H9 (cell line): ENCODE results near the gene PMIS2. TPM values are rescaled to one million over a fixed set of nuclear protein-coding genes. Genes with fewer than 3 reads are reported as not detected.

Experiments
- DNase-seq: peaks from one replicate; pipeline ENCODE4 v3.0.0-alpha.2; 2017
- H2AFZ ChIP-seq: one replicate; pipeline ENCODE4 v1.6.1; 2013; ENCODE audit warnings: mild to moderate bottlenecking, low read length, control low read depth, moderate library complexity
- H2AK5ac ChIP-seq: 2 replicates; pipeline ENCODE4 v1.6.1; 2013; ENCODE audit warnings: low read length, control low read depth, mixed read lengths; ENCODE audit not compliant: insufficient read length
- H2BK120ac ChIP-seq: one replicate; pipeline ENCODE4 v1.6.1; 2013; ENCODE audit warnings: low read depth, mild to moderate bottlenecking, low read length, control low read depth, inconsistent platforms; ENCODE audit not compliant: poor library complexity, severe bottlenecking
- H2BK12ac ChIP-seq: 2 replicates; pipeline ENCODE4 v1.6.1; 2013; ENCODE audit warnings: low read length, control low read depth, mixed read lengths, low read depth; ENCODE audit not compliant: insufficient read length
- H2BK15ac ChIP-seq: 2 replicates; pipeline ENCODE4 v1.6.1; 2013; ENCODE audit warnings: low read depth, low read length, control low read depth
- H2BK20ac ChIP-seq: one replicate; pipeline ENCODE4 v1.6.1; 2013; ENCODE audit warnings: low read depth, mild to moderate bottlenecking, low read length, control low read depth, inconsistent platforms; ENCODE audit not compliant: poor library complexity, severe bottlenecking
- H2BK5ac ChIP-seq: 2 replicates; pipeline ENCODE4 v1.6.1; 2013; ENCODE audit warnings: low read length, control low read depth, mixed read lengths; ENCODE audit not compliant: insufficient read length
- H3K14ac ChIP-seq: 2 replicates; pipeline ENCODE4 v1.6.1; 2013; ENCODE audit warnings: low read length, control low read depth; ENCODE audit not compliant: insufficient read depth
- H3K18ac ChIP-seq: 2 replicates; pipeline ENCODE4 v1.6.1; 2013; ENCODE audit warnings: low read depth, mild to moderate bottlenecking, mixed read lengths, low read length, control low read depth; ENCODE audit not compliant: insufficient read length
- H3K23ac ChIP-seq: 2 replicates; pipeline ENCODE4 v1.6.1; 2013; ENCODE audit warnings: low read length, control low read depth, mixed read lengths, low read depth; ENCODE audit not compliant: insufficient read length
- H3K23me2 ChIP-seq: 2 replicates; pipeline ENCODE4 v1.6.1; 2013; ENCODE audit warnings: low read depth, mild to moderate bottlenecking, mixed read lengths, low read length, control low read depth; ENCODE audit not compliant: insufficient read length, poor library complexity, severe bottlenecking
- H3K27ac ChIP-seq: 2 replicates; pipeline ENCODE4 v1.5.1; 2013; ENCODE audit warnings: low read length, control low read depth, mixed read lengths, low read depth; ENCODE audit not compliant: insufficient read length
- H3K27me3 ChIP-seq: 2 replicates; pipeline ENCODE4 v1.6.1; 2013; ENCODE audit warnings: low read length, control low read depth, inconsistent platforms; ENCODE audit not compliant: insufficient read depth
- H3K4ac ChIP-seq: 2 replicates; pipeline ENCODE4 v1.6.1; 2013; ENCODE audit warnings: low read depth, mild to moderate bottlenecking, control low read depth, inconsistent platforms, low read length, moderate library complexity
- H3K4me1 ChIP-seq: 2 replicates; pipeline ENCODE4 v1.6.1; 2013; ENCODE audit warnings: low read length, control low read depth, inconsistent platforms; ENCODE audit not compliant: insufficient read depth
- H3K4me2 ChIP-seq: 2 replicates; pipeline ENCODE4 v1.6.1; 2013; ENCODE audit warnings: low read length, control low read depth, mixed read lengths; ENCODE audit not compliant: insufficient read length, insufficient read depth
- H3K56ac ChIP-seq: 2 replicates; pipeline ENCODE4 v1.6.1; 2013; ENCODE audit warnings: low read depth, mild to moderate bottlenecking, mixed read lengths, low read length, control low read depth; ENCODE audit not compliant: insufficient read length
- H3K79me1 ChIP-seq: 2 replicates; pipeline ENCODE4 v1.6.1; 2013; ENCODE audit warnings: low read depth, mild to moderate bottlenecking, moderate library complexity, low read length, control low read depth, inconsistent platforms; ENCODE audit not compliant: insufficient read depth, poor library complexity, severe bottlenecking
- H3K79me2 ChIP-seq: 2 replicates; pipeline ENCODE4 v1.6.1; 2013; ENCODE audit warnings: low read length, control low read depth, inconsistent platforms; ENCODE audit not compliant: insufficient read depth
- H3K9ac ChIP-seq: 2 replicates; pipeline ENCODE4 v1.6.1; 2013; ENCODE audit warnings: low read length, control low read depth, mixed read lengths; ENCODE audit not compliant: insufficient read length; ENCODE audit errors: extremely low read depth
- H3K9me3 ChIP-seq: one replicate; pipeline ENCODE4 v1.6.1; 2013; ENCODE audit warnings: low read depth, low read length, inconsistent platforms; ENCODE audit not compliant: control insufficient read depth
- H3T11ph ChIP-seq: one replicate; pipeline ENCODE4 v1.6.1; 2013; ENCODE audit warnings: mild to moderate bottlenecking, low read length, control low read depth, inconsistent platforms
- H4K20me1 ChIP-seq: one replicate; pipeline ENCODE4 v1.6.1; 2013; ENCODE audit not compliant: control insufficient read depth, insufficient read length, insufficient read depth
- H4K5ac ChIP-seq: 2 replicates; pipeline ENCODE4 v1.6.1; 2013; ENCODE audit warnings: low read depth, mild to moderate bottlenecking, mixed read lengths, low read length, control low read depth; ENCODE audit not compliant: insufficient read length
- H4K8ac ChIP-seq: replicated peaks from 2 replicates; pipeline ENCODE4 v1.6.1; 2013; ENCODE audit warnings: low read length, control low read depth, mixed read lengths, low read depth; ENCODE audit not compliant: insufficient read length
- H4K91ac ChIP-seq: 2 replicates; pipeline ENCODE4 v1.6.1; 2013; ENCODE audit warnings: low read depth, mild to moderate bottlenecking, moderate library complexity, mixed read lengths, low read length, control low read depth; ENCODE audit not compliant: insufficient read length
- H3K27ac Mint-ChIP-seq, 3 experiments: 2 replicates in 2 of 3; 3 replicates in 1 of 3; pipeline ENCODE4 v1.8.0; 2020 to 2021; ENCODE audit warnings: mixed read lengths in 3 of 3, mild to moderate bottlenecking in 1 of 3, moderate library complexity in 1 of 3
- H3K27me3 Mint-ChIP-seq: 2 replicates; pipeline ENCODE4 v1.8.0; 2021; ENCODE audit warnings: low read depth, mild to moderate bottlenecking, moderate library complexity, mixed read lengths
- H3K36me3 Mint-ChIP-seq, 3 experiments: 2 replicates in 2 of 3; 3 replicates in 1 of 3; pipeline ENCODE4 v1.8.0; 2020 to 2021; ENCODE audit warnings: low read depth in 3 of 3, mixed read lengths in 3 of 3; ENCODE audit not compliant: insufficient read depth in 1 of 3
- H3K4me1 Mint-ChIP-seq, 2 experiments: 2 replicates each; pipeline ENCODE4 v1.8.0; 2020; ENCODE audit warnings: mixed read lengths in 2 of 2
- H3K4me3 Mint-ChIP-seq, 2 experiments: 2 replicates in 1 of 2; 3 replicates in 1 of 2; pipeline ENCODE4 v1.8.0; 2020 to 2021; ENCODE audit warnings: mild to moderate bottlenecking in 2 of 2, mixed read lengths in 2 of 2, moderate library complexity in 1 of 2
- H3K9me3 Mint-ChIP-seq, 2 experiments: 2 replicates in 1 of 2; 3 replicates in 1 of 2; pipeline ENCODE4 v1.8.0; 2020; ENCODE audit warnings: mild to moderate bottlenecking in 2 of 2, mixed read lengths in 2 of 2, moderate library complexity in 1 of 2
- CTCF ChIP-seq: fragments of 200-600 bp; sonication (generic); conservative IDR thresholded peaks from 3 replicates; pipeline ENCODE4 v1.8.0; 2021; ENCODE audit warnings: antibody characterized with exemption, mild to moderate bottlenecking
- WGBS: extraction: QIAGEN DNeasy Blood & Tissue Kit; methylation state at CpG from one replicate; pipeline ENCODE4 v1.1.7; 2013; ENCODE audit warnings: missing lambda C conversion rate, low lambda C conversion rate, mixed read lengths; ENCODE audit not compliant: insufficient read length; ENCODE audit errors: extremely low coverage; 5-methylcytosine and 5-hydroxymethylcytosine counted together
- total RNA-seq: library from RNA; stranded (reverse); gene quantifications from 2 replicates; pipeline ENCODE4 v1.2.1, GENCODE V29; 2021

Gene PMIS2
- total RNA-seq, 1 experiment from 2014 or later, result not detected

DNA sequence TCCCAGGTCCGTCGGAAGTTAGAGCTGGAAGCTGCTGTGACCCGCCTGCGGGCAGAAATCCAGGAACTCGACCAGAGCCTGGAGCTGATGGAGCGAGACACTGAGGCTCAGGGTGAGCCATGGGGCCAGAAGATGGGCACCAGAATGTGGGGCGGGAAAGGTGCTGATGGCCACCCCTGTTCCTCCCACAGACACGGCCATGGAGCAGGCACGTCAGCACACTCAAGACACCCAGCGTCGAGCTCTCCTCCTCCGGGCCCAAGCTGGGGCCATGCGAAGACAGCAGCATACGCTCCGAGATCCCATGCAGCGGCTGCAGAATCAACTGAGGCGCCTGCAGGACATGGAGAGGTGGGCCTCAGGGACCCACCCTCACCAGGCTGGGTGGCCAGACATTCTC lies 29.1 kb downstream of the PMIS2 start:
- no peak overlapping the region for H3K4me3 Mint-ChIP-seq
- no CpG with 5 or more reads among the region's 17 CpGs for WGBS

More for the DNA sequence above, 29.1 kb downstream of the PMIS2 start:
- no peaks in the 10 kb centered on the region for H3K79me2 ChIP-seq
- H2BK120ac ChIP-seq, result no peak overlapping the region
- Mint-ChIP-seq H3K27me3 (peaks cover 14% of the 10 kb centered on the region), H3K9me3 (no peaks in the 10 kb centered on the region), H3K27ac (no peak overlapping the region), H3K36me3 (peaks cover 4 to 33% (median 25%) of the 10 kb centered on the region in 3 experiments; a peak in 6 of 7 replicates), H3K4me1 (no peaks in the 10 kb centered on the region)
- no peak overlapping the region for H4K91ac ChIP-seq
- TF ChIP-seq CTCF, result no peak
- no peak overlapping the region for H3K27ac ChIP-seq
- H4K20me1 ChIP-seq, result no peaks in the 10 kb centered on the region
- no peak overlapping the region for H3K18ac ChIP-seq
- H2BK12ac ChIP-seq, result no peak overlapping the region
- no peak for DNase-seq
- no peak overlapping the region for H3K56ac ChIP-seq
- H3K27me3 ChIP-seq, result no peaks in the 10 kb centered on the region
- no peaks in the 10 kb centered on the region for H3K79me1 ChIP-seq
- no peaks in the 10 kb centered on the region for H3K9me3 ChIP-seq
- no peak overlapping the region for H2BK15ac ChIP-seq
- H2BK5ac ChIP-seq, result no peak overlapping the region
- peaks cover 5% of the 10 kb centered on the region for H3K23me2 ChIP-seq
- no peak overlapping the region for H4K5ac ChIP-seq
- H2BK20ac ChIP-seq, result no peak overlapping the region
- no peaks in the 10 kb centered on the region for H3K4me1 ChIP-seq
- no peak overlapping the region for H4K8ac ChIP-seq
- H3K4me2 ChIP-seq, result no peak overlapping the region
- H2AFZ ChIP-seq, result no peak overlapping the region
- H3K9ac ChIP-seq, result no peak overlapping the region
- no peak overlapping the region for H3T11ph ChIP-seq
- no peak overlapping the region for H2AK5ac ChIP-seq
- H3K14ac ChIP-seq, result no peak overlapping the region
- no peak overlapping the region for H3K23ac ChIP-seq
- H3K4ac ChIP-seq, result no peak overlapping the region
